ENCODE results near the gene LOC128125822.

DNA sequence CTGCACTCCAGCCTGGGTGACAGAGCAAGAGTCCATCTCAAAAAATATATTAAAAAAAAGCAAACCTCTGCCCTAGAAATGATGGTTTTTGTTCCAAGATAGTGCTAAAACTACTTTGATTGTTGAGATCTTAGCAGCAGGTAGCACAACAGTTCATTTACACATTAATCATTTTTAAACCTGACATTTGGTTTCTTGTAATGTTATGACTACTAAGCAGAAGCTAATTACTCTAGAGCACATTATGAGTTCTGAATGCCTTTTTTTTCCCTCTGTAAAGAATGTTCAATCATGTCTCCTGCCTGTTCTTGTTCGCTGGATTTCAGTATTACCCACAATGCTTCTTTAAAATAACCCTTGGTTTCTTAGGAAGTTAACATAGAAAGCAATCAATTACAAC is 38.7 kb downstream of the LOC128125822 start:
- TF ChIP-seq, protein P1, sequence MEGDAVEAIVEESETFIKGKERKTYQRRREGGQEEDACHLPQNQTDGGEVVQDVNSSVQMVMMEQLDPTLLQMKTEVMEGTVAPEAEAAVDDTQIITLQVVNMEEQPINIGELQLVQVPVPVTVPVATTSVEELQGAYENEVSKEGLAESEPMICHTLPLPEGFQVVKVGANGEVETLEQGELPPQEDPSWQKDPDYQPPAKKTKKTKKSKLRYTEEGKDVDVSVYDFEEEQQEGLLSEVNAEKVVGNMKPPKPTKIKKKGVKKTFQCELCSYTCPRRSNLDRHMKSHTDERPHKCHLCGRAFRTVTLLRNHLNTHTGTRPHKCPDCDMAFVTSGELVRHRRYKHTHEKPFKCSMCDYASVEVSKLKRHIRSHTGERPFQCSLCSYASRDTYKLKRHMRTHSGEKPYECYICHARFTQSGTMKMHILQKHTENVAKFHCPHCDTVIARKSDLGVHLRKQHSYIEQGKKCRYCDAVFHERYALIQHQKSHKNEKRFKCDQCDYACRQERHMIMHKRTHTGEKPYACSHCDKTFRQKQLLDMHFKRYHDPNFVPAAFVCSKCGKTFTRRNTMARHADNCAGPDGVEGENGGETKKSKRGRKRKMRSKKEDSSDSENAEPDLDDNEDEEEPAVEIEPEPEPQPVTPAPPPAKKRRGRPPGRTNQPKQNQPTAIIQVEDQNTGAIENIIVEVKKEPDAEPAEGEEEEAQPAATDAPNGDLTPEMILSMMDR (IDR thresholded peaks at IDR 0.05) = no peak
- TF ChIP-seq POLR2A (IDR thresholded peaks at IDR 0.05) = no peak

Data from body of pancreas (tissue), 4 donors.